SKM-1 (cell line): ENCODE data around the gene CADM1.

Experiments used
- DNase-seq: peaks from one replicate; lab custom pipeline; 2025; ENCODE audit not compliant: unreplicated experiment; lab: John Stamatoyannopoulos, UW

The CADM1 gene

DNA sequence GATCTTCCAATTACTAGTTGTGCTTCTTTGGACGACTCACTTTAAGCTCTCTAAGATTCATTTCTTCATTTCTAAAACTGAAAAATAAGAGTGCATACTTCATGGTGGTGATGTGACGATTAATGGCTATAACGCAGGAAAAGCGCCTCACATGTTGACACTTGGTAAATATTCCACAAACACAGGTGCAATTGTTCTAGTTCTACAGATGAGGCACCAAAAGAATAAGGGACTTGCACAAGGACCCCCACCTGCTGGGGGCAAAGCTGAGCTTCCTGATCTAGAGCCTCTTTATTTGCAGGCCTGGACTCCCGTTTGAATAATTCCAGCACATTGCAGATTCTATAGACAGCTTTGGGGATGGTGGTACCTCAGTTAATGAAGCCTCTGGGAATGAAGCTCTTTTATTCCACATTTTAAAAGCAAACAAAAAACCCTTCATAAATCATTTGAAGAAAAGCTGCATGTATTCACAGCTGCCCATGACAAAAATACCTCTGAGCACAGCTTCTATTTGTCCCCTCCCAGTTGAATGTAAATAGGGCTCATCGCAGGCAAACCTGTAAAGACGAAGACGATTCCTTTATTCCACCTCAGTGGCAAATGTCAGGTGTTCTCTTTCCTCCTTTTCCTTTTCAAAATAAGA, 14.9 kb upstream of the CADM1 start:
- no peak for DNase-seq

DNA sequence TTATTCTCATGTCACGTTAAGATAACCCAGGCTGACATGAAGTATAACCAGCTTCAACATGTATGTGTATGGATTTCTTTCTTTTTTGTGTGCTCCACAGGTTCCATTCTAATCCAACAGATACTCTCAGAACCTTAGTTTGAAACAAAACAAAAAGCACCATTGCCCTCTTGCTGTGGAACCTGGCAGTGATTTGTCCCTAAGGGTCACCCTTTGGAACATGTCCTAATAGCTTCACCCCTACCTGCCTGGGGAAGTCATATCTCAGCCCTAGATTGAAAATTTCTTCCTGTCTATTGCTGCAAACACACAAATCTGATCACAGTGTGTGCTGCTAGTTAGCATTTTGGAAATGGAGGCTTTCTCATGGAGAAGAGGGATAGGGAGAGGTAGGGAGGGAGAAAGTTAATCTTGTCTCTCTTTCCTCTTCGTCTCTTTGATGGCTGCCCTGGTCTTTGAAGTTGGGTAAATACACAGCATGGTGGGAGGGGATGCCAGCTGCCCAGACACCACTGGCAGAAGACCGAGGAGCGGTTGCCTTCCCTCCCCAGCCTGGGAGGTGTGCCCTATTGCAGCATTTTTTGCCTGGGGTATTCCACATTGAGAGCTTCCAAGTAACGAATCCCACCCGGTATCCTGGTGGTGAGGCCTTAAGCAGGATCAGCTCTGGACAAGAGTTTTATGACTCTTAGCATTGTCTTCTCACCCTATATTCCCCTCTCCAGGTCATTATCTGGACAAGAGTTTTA, 11.6 kb upstream of the CADM1 start:
- DNase-seq = no peak

DNA sequence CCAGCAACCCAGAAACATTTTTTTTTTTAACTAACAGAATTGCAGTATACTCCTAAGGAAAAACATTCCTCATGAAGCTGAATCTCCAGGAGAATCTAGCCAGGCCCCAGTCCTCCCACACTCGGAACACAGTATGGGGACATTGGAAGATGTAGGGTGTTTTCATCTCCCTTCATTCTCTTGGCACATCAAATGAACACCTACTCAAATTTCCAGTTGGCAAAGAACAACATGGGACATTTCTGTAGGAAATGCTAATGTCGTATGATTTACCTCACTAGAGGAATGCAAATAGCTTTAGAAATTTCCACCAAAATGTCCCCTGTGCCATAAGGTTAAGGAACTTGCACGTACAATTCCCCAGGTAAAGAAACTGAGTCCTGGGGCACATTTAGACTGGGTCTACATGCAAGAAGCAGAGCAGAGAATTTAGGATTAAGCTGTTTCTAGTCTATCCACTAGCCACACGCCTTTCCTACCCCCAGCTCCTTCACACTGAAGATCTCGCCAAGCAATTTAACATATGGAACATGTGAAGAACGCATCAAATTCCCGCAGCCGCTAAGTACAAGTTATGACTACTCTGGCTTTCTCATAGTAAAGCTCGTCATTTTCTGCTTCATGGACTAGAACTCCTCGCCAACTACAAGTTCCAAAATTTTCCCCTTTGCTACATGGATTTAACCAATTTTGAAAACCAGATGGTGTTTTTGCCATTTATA, 2.9 kb upstream of the CADM1 start:
- DNase-seq = no peak

DNA sequence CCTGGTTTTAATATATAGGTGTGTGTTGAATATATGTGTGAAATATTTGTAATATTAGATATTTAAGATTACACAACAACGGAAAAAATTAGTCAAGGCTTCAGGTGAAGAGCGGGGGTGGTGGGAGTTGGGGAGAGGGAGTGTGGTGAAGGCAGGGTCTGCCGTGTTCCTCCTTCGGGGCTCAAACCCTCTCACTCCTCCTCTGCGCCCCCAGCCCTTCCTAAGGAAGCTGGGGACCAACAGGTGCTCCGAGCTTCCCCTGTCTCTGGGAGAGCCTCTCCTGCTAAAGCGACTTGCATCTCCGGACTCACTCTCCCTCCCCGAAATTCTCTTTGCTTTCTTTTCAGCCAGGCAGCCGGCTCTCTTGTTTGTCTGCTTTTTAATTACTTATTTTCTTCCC, 960 bp upstream of the CADM1 start:
- DNase-seq = no peak

DNA sequence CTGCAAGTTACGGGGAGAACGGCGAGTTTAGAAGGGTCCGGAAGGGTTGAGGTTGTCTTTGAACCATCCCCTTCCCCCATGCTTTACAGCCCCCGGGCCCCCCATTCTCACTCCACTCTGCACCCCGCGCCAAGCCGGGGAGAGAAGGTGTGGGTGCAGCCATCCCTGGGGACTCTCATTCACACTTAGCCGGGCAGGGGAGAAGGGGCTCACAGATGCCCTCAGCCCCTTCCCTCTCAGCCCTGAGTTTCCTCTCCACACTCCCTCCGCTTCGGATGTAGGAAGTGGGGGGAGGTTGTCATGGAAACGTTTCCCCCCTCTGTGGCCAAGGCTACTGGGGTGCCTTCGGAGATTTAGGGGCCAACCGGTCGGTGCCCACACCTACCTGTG, 334 bp downstream of the CADM1 start:
- DNase-seq = no peak

DNA sequence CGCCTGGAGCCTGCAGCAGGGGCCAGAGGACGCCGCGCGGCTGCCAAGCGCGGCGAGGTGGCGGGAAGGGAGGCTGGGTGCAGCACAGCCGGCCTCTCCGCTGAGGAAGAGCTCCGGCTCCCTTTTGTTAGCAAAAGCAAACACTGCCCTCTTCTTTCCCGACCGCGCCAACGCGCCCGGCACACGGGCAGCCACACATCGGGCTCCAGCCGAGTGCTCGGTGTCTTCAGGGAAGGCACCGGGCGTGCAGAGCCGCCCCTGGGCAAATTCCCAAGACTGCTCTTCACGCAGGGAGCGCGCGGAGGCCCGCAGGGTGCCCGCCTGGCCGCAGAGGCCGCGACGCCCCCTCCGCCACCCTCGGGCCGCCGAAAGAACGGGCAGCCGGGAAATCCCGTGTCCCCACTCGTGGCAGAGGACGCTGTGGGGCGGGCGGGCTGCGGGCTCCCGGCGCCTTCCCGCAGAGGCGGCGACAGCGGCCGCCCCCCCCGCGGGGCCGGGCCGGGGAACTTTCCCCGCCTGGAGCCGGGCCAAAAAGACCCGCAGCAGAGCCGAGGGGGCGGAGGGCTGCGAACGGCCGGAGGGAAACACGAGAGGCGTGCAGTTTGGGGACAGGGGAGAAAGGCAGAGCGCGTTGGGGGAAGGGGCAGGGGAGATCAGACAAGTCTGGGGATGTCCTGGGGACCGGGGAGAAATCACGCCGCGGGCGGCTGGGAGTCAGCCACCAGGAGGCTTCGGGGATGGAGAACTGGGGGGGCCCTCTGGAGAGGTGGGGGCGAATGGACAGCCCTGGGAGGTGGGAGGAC, 931 bp downstream of the CADM1 start:
- peak; percentile 39 for DNase-seq

DNA sequence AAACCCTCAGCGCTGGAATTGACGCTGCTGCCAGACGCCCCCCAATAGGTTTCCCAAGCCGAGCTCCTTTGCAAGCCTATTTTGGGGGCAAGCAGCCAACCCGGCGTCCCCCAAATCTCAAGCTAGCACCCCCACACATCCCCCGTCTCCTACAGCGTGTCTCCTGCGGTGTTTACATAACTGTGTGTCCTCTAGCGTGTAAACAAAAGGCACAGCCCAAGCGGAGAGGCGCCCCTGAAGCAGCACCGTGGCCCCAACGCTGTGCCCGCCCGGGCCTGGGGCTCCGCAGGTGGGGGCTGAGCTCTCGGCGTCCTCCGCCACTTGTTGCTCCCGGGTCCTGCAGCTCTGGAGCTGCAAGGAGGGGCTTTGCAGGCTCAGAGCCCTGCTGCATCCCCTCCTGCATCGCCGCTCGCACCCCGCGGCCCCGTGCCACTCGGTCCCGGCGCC, 1.6 kb downstream of the CADM1 start:
- no peak for DNase-seq

DNA sequence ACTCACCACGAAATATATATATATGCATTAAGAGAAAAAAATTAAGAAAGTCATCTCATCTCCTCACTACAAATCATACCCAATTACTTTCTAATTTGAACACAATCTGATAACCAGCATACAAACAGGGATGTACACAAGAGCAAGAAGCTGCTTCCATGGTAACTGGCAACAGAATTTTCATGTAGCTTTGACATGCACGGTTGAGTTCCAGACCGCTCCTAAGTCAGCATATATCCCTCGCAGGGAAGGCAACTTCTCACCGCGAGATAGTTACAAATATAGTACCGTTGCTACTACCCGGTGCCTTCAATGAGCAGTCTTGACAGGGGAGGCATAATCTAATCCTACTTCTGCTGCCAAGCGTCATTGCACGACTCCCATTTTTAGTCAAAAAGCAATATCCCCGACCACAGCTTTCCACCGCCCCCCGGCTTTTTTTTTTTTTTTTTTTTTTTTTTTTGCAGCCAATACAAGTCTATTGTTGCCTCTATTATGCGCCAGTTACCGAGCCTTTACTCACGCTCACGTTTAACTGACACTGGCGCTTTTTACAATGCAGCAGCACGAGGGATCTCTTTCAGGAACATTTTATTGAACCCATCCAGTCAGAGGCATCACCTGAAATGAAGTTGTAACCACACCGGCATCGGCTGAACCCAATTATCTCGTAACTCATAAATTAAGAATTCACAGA, 2.2 kb downstream of the CADM1 start:
- DNase-seq = no peak

DNA sequence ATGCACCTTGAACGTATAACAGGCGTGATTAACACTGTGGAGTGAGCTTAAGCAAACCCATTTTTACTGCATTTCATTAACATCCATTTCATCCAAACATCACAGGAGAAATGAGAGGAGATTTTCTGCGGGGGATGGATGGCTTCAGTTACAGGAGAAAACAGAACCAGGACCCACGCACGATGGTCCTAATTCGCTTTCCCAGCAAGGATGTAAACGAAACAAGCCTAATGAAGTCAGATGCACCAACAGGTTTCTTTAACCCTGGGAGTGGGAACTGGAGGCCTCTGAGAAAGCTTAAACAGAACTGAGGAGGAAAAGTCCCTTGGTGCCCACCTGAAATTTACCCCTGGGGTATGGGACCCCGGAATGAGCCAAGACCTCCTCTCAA, 2.7 kb downstream of the CADM1 start:
- DNase-seq = no peak

DNA sequence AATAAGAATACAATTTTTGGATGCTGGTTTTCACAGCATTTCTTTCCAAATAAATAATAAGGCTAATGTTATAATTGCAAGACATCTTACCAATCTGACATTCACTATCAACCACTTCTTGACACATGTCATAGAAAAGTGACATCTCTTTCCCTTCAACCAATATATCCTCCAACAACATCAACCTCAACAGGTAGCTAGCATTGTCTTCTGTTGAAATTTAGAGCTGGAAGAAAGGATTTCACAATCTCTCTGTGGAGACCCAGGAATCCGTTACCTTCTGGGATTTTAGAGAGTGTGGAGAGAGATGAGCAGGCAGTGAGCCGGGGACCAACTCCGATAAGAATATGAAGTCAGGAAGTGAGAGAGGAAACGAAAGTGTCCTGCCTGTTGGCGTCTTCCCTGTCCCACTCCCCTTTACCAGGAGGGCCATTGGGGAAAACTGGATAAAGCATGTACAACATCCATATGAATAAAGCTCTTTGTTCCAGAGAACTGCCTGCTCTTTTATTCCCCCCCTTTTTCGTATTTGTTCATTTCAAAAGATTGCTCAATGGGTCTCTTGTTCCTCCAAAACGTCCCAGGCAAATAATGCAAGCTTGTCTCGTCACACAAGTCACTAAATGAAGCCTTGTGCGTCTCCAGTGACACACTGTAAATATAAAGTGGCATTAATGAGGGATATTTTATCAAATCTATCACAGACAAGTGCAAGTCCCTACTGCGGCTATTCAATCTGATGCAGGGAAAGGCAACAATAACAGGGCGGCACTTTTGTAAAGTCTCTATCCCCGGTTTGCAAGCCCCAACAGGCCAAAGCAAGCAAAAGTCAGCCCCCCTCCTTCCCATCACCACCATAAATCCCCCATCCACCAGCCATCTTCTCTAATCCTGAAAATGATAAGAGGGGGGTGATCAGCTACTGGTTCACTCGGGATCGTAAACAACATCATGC, 3.4 kb downstream of the CADM1 start:
- DNase-seq = no peak

DNA sequence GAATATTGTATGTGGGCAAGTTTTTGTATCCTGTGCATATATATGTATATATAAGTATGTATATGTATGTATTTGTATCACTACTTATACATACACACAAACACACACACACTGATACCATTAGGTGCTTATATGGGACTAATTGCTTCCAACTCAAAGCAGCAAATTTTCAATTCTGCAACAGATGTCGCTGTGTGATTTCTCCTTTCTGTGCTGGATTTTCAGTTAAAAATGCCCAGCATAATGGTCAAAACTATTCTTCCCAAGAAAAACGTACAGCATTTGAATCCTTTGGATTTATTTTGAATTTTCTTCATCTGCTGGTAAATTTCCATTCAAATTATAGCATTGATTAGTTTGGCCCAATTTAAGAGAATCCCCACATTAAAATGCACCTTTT, 4.3 kb downstream of the CADM1 start:
- no peak for DNase-seq

DNA sequence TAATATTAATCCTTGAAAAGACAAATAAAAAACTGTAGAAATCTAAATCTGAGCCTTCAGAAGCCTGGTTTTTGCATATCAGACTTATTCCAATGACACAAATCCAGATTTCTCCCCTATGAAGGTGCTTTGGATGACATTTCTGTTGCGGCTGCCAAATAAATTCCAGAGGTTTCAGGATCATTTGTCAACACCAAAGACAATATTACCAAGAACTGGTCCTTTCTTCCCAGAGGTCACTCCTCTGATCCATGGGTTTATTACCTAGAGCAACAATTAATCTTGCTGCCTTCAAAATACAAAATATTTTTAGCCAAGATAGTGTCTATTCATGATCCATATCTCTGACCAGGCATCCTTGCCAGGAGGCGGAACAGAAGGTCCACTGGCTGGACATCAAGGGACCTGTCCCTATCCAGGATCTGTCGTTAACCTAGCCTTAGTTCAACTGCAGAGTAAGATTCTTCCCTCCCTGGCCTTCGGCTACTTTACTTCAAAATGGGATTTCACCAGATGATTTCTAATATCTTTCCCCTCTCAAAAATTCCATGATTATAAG, 4.9 kb downstream of the CADM1 start:
- no peak for DNase-seq

DNA sequence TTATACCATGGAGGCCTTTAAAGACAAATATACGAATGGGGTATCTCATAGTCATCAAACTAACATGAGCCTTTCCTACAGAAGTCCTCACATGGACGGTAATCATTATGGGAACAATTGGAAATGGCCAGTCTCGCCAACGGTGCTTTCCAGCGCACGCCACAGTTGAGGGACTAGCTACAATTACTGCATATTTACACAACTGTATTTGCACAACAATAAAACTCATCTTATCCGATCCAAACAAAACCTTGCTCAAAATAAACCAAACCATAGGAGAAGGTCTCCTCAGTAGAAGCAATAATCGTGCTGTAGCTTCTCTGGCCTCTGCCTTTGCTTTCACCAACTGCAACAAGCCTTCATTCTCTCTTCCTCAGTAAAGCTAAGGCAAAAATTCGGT, 5.9 kb downstream of the CADM1 start:
- DNase-seq = no peak

DNA sequence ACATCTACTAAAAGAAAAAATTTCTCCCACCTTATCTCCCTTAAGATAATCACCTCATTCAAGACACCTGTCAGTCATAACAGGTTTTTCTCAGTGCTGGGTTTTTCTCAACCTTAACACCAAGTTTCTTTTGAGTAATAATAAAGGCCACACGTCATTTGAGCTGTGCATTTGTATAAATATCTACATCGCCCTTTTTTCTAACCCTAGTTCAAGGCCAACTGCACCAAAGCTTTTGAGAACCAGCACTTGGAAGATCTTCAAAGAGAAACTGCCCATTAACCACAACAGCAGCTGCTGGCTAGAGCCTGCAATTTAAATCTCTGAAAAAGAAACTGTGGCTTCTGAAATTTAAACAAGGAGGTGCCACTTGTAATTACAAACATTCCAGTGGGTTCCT, 6.9 kb downstream of the CADM1 start:
- DNase-seq = no peak

DNA sequence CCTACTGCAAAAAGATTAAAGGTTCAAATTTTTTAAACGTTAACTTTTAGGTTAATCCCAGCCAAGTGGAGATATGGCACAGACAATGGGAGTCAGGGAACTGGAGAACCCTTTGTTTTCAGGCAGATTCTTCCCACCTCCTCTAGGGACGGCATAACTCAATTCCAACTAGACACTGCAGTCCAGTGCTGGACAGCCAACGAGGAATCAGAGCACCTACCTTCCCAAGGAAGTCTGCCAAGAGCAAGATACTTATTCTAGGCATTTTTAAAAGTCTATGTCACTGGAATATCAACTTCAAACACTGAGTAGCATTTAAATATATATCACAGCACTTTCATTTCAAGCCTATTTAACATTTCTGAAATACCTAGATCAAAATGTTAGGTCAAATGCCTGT, 7.3 kb downstream of the CADM1 start:
- DNase-seq = no peak

DNA sequence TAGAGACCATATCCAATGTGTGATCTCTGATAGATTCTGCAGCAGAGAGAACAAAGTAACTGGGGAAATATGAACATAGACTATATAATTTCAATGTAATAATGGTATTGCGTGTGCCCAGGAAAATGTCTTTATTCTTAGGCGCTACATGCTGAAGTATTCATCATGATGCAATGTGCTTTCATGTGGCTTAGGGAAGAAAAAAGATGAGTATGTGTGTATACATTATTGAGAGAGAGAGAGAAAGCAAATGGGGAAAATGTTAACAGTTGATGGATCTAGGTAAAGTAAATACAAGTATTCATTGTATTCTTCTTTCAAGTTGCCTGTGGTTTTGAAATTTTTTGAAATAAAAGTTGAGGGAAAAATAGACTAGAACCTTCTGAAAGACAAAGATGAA, 10.3 kb downstream of the CADM1 start:
- no peak for DNase-seq

DNA sequence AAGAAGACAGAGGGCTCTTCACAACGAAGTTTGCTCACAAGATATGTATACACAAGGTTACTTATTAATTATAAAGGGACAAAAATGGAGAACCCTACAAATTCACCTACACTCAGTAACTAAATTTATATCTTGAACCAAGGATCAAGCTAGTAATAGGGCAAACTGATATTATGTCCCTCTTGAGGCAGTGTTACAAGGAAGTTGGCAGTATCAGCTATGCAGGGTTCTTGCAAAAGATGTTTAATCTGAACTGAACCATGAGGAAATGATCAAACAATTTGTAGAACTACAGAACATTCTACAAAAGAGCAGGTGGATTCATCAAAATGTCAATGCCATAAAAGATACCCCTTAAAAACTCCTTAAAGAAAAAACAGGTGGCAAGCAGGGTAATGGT, 10.7 kb downstream of the CADM1 start:
- DNase-seq = no peak

DNA sequence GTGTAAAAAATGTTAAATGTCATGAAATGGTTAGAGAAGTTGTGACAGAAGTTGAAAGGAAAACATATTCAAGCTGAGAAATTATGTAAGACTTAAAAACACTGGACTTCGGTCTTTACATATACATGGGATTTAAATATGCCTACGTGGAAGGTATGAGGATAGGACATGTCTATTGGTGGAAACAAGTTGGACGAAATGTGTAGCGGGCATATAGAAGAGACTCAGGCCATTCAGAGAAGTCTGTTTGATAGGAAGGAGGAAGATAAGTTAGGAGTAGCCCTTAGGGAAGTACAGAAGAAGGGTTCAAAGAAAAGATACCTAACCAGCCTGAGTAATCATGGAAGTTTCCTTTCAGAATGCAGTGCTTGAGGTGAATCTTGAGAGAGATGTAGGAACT, 14.7 kb downstream of the CADM1 start:
- no peak for DNase-seq

DNA sequence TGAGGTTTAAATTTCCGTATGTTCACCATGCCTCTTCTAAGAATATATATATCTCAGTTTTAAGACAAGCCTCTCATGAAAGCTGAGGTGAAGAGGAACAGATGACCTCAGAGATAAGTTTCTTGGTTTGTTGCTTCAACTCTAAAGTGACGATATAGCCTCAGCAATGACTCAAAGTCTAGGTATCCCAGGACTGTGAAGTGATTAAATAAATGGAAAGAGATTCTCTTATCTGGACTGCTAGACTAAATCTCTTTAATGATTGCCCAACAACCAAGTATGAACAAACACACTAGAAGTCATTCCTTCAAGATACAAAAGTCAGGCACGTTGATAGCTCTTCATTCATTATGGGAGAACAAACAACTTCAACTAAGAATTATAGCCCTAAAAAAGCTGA, 15.3 kb downstream of the CADM1 start:
- DNase-seq = no peak
